Inflammatory macrophage treated with lipopolysaccharide for 4 hours (primary cell): ENCODE measurements around the gene GFM2.
"Not testable (repeated sequence)": the region's sequence is repeated elsewhere in the genome, so short reads cannot be mapped to it uniquely, and the experiment has no call there.

Experiments used
- DNase-seq: peaks from one replicate; pipeline ENCODE4 v3.0.0-alpha.2; 2020

Gene GFM2

GRCh38 chr5:74693191-74693590 lies 73.7 kb downstream of the GFM2 start:
- DNase-seq: peak; percentile 61

- no peak for DNase-seq
These were observed 79.8 kb downstream of the GFM2 start for GRCh38 chr5:74686962-74687751.

- peak; percentile 91 for DNase-seq
These were observed 80.8 kb downstream of the GFM2 start for GRCh38 chr5:74685979-74686631.

GRCh38 chr5:74684900-74685851 lies 81.7 kb downstream of the GFM2 start, which contains the start of gene HEXB:
Gene HEXB (plus strand): TSS chr5:74685233. CDS start chr5:74685261, 28 bp downstream.
- DNase-seq: peak; percentile 91

GRCh38 chr5:74679966-74680365 lies 87.0 kb downstream of the GFM2 start:
- DNase-seq: peak; percentile 56

- not testable (repeated sequence) for DNase-seq
These were observed 87.6 kb downstream of the GFM2 start for GRCh38 chr5:74679300-74679699.

- DNase-seq: not testable (repeated sequence)
These were observed 88.8 kb downstream of the GFM2 start for GRCh38 chr5:74678123-74678522.

GRCh38 chr5:74676466-74676865 lies 90.5 kb downstream of the GFM2 start:
- not testable (repeated sequence) for DNase-seq

GRCh38 chr5:74673011-74673790 lies 93.7 kb downstream of the GFM2 start:
- DNase-seq: peak; percentile 54

- DNase-seq: no peak
These were observed 94.6 kb downstream of the GFM2 start for GRCh38 chr5:74672215-74672877.
